ENCODE results near the gene IER3IP1. TPM values are rescaled to one million over a fixed set of nuclear protein-coding genes. Genes with fewer than 3 reads are reported as not detected.

Gene IER3IP1
- polyA plus RNA-seq, 1 donor (not counting 4 experiments of a cell fraction or from before 2014, with no cell fraction given): 17.5 TPM

DNA sequence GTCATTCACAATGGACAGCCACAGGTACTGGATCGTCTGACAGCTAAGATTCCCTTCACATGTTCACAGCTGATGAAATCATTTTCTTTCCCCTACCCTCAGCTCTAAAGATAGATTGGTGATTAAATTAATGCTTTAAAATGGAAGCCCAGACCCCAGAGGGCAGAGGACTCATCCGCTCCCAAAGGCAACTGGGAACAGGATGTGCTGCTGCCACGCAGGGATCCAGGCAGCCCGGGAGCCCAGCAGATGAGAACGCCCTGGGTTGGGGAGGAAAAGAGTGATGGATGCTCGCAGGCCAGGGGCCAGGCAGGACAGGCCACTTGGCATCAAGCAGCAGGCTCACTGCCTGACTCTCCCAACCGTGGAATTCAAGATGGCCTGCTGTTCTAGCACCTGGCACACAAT is 67.2 kb downstream of the IER3IP1 start:
- H3K27me3 ChIP-seq (ENCODE audit: control insufficient read depth, extremely low read depth, insufficient read depth, low read length): no peaks in the 10 kb centered on the region
- peaks cover 6 to 22% of the 10 kb centered on the region in 2 experiments for H3K36me3 ChIP-seq (ENCODE audit: control insufficient read depth in 2 of 2, extremely low read depth in 1 of 2, insufficient read depth in 2 of 2, low read length in 2 of 2)
- H3K4me1 ChIP-seq (ENCODE audit: control insufficient read depth, extremely low read depth, insufficient read depth, low read length): no peaks in the 10 kb centered on the region
- no peaks in the 10 kb centered on the region for H4K20me1 ChIP-seq (ENCODE audit: control insufficient read depth, extremely low read depth, insufficient read depth, low read length)
- H3K4me2 ChIP-seq (ENCODE audit: control insufficient read depth, extremely low read depth, insufficient read depth, low read depth, low read length): no peak overlapping the region
- no peaks in the 10 kb centered on the region for H3K9me1 ChIP-seq (ENCODE audit: control insufficient read depth, extremely low read depth, insufficient read depth, low read length)
- no peaks in the 10 kb centered on the region for H3K9me3 ChIP-seq (ENCODE audit: control insufficient read depth, low read depth, low read length)
- no peak overlapping the region for H3K9ac ChIP-seq (ENCODE audit: control insufficient read depth, extremely low read depth, insufficient read depth, low read length)
- no peak overlapping the region for H3K4me3 ChIP-seq (ENCODE audit: control insufficient read depth in 2 of 3, extremely low read depth in 1 of 3, insufficient read depth in 2 of 3, low read depth in 1 of 3, low read length in 3 of 3)
- H2AFZ ChIP-seq (ENCODE audit: control insufficient read depth, low read length): no peak overlapping the region
- FAIRE-seq (no peak), DNase-seq (ENCODE audit: low read depth, low spot score) (no peak)
- no peaks in the 10 kb centered on the region for H3K79me2 ChIP-seq (ENCODE audit: control insufficient read depth, insufficient read depth, low read length)
- dilution Hi-C loops (cut with MboI; ENCODE audit: extremely low pct_ligation_motif_present, low sequenced_read_pairs): no loop called here
- no peak for TF ChIP-seq EZH2 (IDR thresholded peaks at IDR 0.05; ENCODE audit: low read length)
- TF ChIP-seq, protein P1, sequence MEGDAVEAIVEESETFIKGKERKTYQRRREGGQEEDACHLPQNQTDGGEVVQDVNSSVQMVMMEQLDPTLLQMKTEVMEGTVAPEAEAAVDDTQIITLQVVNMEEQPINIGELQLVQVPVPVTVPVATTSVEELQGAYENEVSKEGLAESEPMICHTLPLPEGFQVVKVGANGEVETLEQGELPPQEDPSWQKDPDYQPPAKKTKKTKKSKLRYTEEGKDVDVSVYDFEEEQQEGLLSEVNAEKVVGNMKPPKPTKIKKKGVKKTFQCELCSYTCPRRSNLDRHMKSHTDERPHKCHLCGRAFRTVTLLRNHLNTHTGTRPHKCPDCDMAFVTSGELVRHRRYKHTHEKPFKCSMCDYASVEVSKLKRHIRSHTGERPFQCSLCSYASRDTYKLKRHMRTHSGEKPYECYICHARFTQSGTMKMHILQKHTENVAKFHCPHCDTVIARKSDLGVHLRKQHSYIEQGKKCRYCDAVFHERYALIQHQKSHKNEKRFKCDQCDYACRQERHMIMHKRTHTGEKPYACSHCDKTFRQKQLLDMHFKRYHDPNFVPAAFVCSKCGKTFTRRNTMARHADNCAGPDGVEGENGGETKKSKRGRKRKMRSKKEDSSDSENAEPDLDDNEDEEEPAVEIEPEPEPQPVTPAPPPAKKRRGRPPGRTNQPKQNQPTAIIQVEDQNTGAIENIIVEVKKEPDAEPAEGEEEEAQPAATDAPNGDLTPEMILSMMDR (optimal IDR thresholded peaks at IDR 0.05 in 1 of 3, IDR thresholded peaks at IDR 0.05 in 1 of 3, conservative IDR thresholded peaks at IDR 0.05 in 1 of 3; ENCODE audit: extremely low read depth in 1 of 3, insufficient read depth in 2 of 3, low read length in 3 of 3): no peak
- H3K27ac ChIP-seq (ENCODE audit: control insufficient read depth, insufficient read depth, low read length): no peak overlapping the region

DNA sequence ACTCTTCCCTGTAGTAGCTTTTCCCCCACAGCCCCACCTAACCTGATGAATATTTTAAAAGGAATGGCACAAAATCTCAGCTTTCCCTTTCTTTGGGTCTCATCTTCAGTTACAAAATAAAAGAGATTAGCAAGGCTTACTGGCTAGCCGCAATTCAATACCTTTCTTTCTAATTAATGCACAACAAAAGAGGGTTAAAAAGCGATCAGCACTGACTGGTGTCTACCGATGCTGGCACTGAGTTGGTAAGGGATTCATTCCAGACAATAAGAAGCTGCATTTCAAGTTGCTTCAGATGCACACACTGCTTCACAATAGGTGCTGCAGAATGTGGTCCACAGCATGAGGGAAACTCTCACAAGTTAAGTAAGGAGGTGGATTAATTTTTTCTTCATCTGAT is 67.8 kb downstream of the IER3IP1 start:
- FAIRE-seq (no peak), DNase-seq (ENCODE audit: low read depth, low spot score) (no peak)
- H3K27ac ChIP-seq (ENCODE audit: control insufficient read depth, insufficient read depth, low read length): no peak overlapping the region
- no peak overlapping the region for H2AFZ ChIP-seq (ENCODE audit: control insufficient read depth, low read length)
- H3K9me1 ChIP-seq (ENCODE audit: control insufficient read depth, extremely low read depth, insufficient read depth, low read length): no peaks in the 10 kb centered on the region
- H3K79me2 ChIP-seq (ENCODE audit: control insufficient read depth, insufficient read depth, low read length): no peaks in the 10 kb centered on the region
- no peaks in the 10 kb centered on the region for H4K20me1 ChIP-seq (ENCODE audit: control insufficient read depth, extremely low read depth, insufficient read depth, low read length)
- peaks cover 6 to 22% of the 10 kb centered on the region in 2 experiments for H3K36me3 ChIP-seq (ENCODE audit: control insufficient read depth in 2 of 2, extremely low read depth in 1 of 2, insufficient read depth in 2 of 2, low read length in 2 of 2)
- H3K4me2 ChIP-seq (ENCODE audit: control insufficient read depth, extremely low read depth, insufficient read depth, low read depth, low read length): no peak overlapping the region
- no peaks in the 10 kb centered on the region for H3K27me3 ChIP-seq (ENCODE audit: control insufficient read depth, extremely low read depth, insufficient read depth, low read length)
- no peaks in the 10 kb centered on the region for H3K9me3 ChIP-seq (ENCODE audit: control insufficient read depth, low read depth, low read length)
- no peak overlapping the region for H3K4me3 ChIP-seq (ENCODE audit: control insufficient read depth in 2 of 3, extremely low read depth in 1 of 3, insufficient read depth in 2 of 3, low read depth in 1 of 3, low read length in 3 of 3)
- dilution Hi-C loops (cut with MboI; ENCODE audit: extremely low pct_ligation_motif_present, low sequenced_read_pairs): no loop called here
- TF ChIP-seq, protein P1 (optimal IDR thresholded peaks at IDR 0.05 in 1 of 3, IDR thresholded peaks at IDR 0.05 in 1 of 3, conservative IDR thresholded peaks at IDR 0.05 in 1 of 3; ENCODE audit: extremely low read depth in 1 of 3, insufficient read depth in 2 of 3, low read length in 3 of 3): no peak
- no peak for TF ChIP-seq EZH2 (IDR thresholded peaks at IDR 0.05; ENCODE audit: low read length)
- no peaks in the 10 kb centered on the region for H3K4me1 ChIP-seq (ENCODE audit: control insufficient read depth, extremely low read depth, insufficient read depth, low read length)
- H3K9ac ChIP-seq (ENCODE audit: control insufficient read depth, extremely low read depth, insufficient read depth, low read length): no peak overlapping the region

Small RNA genes lying within 50 kb of the gene (small RNA-seq; reads per million reads assigned to genes)
- 0 reads per million in 3 experiments for gene AC012254.4 (ENCODE audit: insufficient read length in 3 of 3, low read depth in 3 of 3, low replicate concordance in 1 of 3)

Other genes starting within 250 kb of the IER3IP1 start
- gene ELOA2, start 140.7 kb downstream of the IER3IP1 start, polyA plus RNA-seq: not detected in 3 replicates
- gene HDHD2, start 25.9 kb downstream of the IER3IP1 start, polyA plus RNA-seq: 5.3 to 17.7 TPM (median 10.9 TPM) in 3 replicates
- not detected in 3 replicates for gene SKOR2, start 75.3 kb upstream of the IER3IP1 start, polyA plus RNA-seq